ENCODE results near the gene TMEM191C. TPM values are rescaled to one million over a fixed set of nuclear protein-coding genes. Genes with fewer than 3 reads are reported as not detected.
"Not testable (repeated sequence)": the region's sequence is repeated elsewhere in the genome, so short reads cannot be mapped to it uniquely, and the experiment has no call there.

Gene TMEM191C
- total and polyA plus RNA-seq, 10 donors, result 0.94 to 6.6 (median 2.9) TPM

DNA sequence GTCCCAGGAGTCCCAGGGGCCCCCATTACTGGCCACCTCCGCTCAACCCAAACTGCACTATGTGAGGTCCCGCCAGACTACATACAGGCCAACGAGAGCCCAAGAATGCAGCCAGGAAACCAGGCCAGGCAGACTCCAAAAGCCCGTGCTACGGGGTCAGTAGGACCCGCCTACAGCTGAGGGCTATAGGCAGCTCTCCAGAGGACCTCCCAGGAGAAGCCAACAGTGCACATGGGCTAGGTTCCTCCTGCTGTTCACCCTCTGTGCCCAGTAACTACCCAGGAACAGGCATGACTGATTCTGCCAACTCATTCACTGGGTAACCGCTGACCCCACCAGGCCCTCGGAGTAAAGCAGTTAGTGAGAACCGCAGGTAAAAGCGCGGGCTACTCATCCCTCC lies 44.8 kb downstream of the TMEM191C start:
- H3K27me3 ChIP-seq (replicated peaks in 1 of 7); H3K4me1 ChIP-seq; H3K9me3 ChIP-seq; H3K36me3 ChIP-seq; H3K4me3 ChIP-seq; DNase-seq; intact Hi-C loops (cut with DNase I; ENCODE audit: low total_unique reads); H3K27ac ChIP-seq: not testable (repeated sequence)
- 67 to 100% (median 80%) methylated on average over 2 to 5 of the region's 11 CpGs for WGBS, 5 donors

DNA sequence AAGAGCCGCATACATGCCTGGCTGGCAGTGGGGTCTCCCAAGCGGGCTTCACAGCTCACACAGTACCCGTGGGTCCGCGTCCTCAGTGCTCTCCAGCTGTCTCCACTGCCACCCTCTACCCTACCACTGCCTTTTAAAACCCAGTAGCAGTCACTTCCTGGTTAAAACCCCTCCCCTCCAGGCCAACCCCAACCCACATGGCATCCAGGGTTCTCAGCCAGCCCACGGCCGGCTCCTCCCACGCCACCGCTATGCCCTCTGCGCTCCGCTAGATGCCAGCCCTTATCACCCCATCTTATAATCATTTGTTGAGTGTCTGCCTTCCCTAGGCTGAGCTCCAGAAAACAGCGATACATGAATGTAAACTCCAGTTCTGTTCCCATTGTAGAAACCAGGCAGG lies 46.9 kb downstream of the TMEM191C start:
- H3K27me3 ChIP-seq (replicated peaks in 1 of 7); H3K36me3 ChIP-seq; H3K4me3 ChIP-seq; DNase-seq; H3K4me1 ChIP-seq; H3K9me3 ChIP-seq; H3K27ac ChIP-seq; intact Hi-C loops (cut with DNase I; ENCODE audit: low total_unique reads): not testable (repeated sequence)
- 0 to 20% methylated on average over 1 of the region's 12 CpGs; no CpG with 5 or more reads in 3 of the 5 donors for WGBS, 5 donors

DNA sequence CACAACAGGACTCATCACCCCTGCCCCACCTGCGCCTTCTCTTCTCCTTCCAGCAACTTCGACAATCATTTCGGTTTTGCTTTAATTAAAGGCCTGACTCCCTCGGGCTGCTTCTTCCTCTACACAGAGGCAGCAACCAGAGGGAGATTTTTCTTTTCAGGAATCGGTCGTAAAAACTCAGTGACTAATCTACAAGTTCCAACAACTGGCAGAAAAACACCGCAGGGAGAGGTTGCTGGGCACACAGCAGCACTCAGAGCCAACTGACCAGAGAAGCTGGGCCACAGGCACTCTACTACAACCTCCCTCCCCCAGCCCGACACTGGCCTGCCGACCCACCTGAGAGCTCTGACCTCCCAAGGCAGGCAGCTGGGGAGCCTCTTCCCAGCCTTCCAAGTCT lies 48.0 kb downstream of the TMEM191C start:
- H3K4me1 ChIP-seq; intact Hi-C loops (cut with DNase I; ENCODE audit: low total_unique reads); H3K4me3 ChIP-seq; H3K36me3 ChIP-seq; H3K27me3 ChIP-seq (replicated peaks in 1 of 7); H3K9me3 ChIP-seq; H3K27ac ChIP-seq; DNase-seq: not testable (repeated sequence)
- no CpG with 5 or more reads among the region's 9 CpGs for WGBS, 5 donors

DNA sequence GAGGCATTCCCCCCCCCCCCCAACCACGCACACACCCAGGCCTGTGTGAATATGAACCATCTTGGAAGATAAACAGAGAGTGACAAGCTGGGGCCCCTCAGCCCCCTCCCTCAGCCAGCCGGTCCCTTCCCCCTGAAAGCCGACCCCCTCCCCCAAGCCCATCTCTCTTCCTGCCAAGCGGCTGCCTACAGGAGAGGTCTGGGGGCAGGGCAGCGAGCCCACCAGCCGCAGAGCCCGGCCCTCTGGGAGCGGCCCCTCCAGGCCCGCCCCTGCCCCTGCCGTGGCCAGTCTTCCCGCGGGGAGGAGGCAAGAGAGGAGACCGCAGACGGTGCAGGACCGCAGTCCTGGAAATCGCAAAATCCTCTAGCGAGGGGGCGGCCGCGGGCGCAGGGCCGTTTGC lies 49.3 kb downstream of the TMEM191C start:
- H3K36me3 ChIP-seq; H3K4me1 ChIP-seq; H3K27ac ChIP-seq; H3K27me3 ChIP-seq (replicated peaks in 1 of 7); DNase-seq; intact Hi-C loops (cut with DNase I; ENCODE audit: low total_unique reads); H3K9me3 ChIP-seq: not testable (repeated sequence)
- H3K4me3 ChIP-seq, result peak overlapping the region in 1 of 8 donors; percentile 22
- WGBS, 5 donors, result no CpG with 5 or more reads among the region's 22 CpGs

DNA sequence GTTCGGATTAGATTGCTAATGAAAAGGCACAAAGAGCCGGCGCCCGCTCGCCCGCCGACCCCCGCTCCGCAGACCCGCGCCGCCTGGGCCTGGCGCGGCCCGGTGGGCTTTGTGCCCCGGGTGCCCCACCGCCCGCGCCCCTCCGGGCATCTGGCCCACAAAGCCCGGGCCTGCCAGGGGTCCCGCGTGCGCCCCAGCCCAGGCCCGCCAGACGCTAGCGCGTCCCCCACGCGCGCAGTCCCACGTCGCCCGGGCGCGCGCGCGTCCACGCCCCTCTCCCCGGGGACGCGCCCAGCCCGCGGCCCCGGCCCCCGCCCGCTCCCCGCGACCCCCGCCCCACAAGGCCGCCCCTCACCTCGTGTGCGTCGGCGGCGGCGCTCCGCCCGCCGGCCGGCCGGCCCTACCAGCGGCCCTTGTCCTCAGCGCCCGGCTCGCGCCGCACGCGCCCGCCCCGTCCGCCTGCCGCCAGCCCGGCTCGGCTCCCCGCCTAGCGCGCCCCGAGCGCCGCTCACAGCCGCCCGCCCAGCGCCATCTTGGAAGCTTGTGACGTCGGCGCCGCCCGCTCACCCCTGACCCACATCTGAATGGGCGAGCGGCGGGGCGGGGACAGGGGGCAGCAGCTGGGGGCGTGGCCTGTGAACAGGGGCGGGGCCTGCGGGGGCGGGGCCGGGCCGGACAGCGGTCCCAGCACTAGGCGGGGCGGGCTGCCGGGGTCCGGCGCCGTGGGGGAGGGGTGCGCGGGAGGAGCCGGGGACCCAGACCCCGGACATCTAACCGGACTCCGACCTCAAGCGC lies 50.0 kb downstream of the TMEM191C start:
- DNase-seq, result not testable (repeated sequence)
- peak in 1 of 3 donors; percentile 45 for TF ChIP-seq POLR2AphosphoS5 (IDR thresholded peaks at IDR 0.05)

More for the DNA sequence above, 50.0 kb downstream of the TMEM191C start:
- H3K36me3 ChIP-seq; H3K27me3 ChIP-seq (replicated peaks in 1 of 7); H3K9me3 ChIP-seq; H3K27ac ChIP-seq; H3K4me1 ChIP-seq; intact Hi-C loops (cut with DNase I; ENCODE audit: low total_unique reads): not testable (repeated sequence)
- peak overlapping the region in 1 of 8 donors; percentile 22 for H3K4me3 ChIP-seq
- no CpG with 5 or more reads among the region's 115 CpGs for WGBS, 5 donors

Other genes starting within 250 kb of the TMEM191C start
- gene RIMBP3B, start 83.6 kb upstream of the TMEM191C start, total RNA-seq, result 1 to 10 TPM in 1 of 7 donors, under 1 TPM in 4, not detected in 2; 0.34 to 1.1 (median 0.69) TPM
- gene RIMBP3B, start 83.6 kb upstream of the TMEM191C start, polyA plus RNA-seq, result under 1 TPM; 0.07 to 0.44 (median 0.10) TPM
- gene HIC2, start 50.0 kb upstream of the TMEM191C start, total RNA-seq, result 1 to 10 TPM; 5.0 to 7.6 (median 6.3) TPM
- gene HIC2, start 50.0 kb upstream of the TMEM191C start, polyA plus RNA-seq, result 1 to 10 TPM in 1 of 3 donors, under 1 TPM in 2; 0.67 to 2.5 (median 0.74) TPM
- gene RIMBP3C, start 84.1 kb downstream of the TMEM191C start, total RNA-seq, result 1 to 10 TPM in 2 of 7 donors, under 1 TPM in 3, not detected in 2; 0.34 to 2.0 (median 0.83) TPM
- under 1 TPM; 0.03 to 0.19 (median 0.13) TPM for gene RIMBP3C, start 84.1 kb downstream of the TMEM191C start, polyA plus RNA-seq
- gene UBE2L3, start 100.3 kb downstream of the TMEM191C start, total RNA-seq, result 10 to 100 TPM; 36.8 to 69.3 (median 44.3) TPM
- gene UBE2L3, start 100.3 kb downstream of the TMEM191C start, polyA plus RNA-seq, result 10 to 100 TPM; 36.2 to 55.6 (median 46.2) TPM
- gene YDJC, start 162.6 kb downstream of the TMEM191C start, total RNA-seq, result 10 to 100 TPM; 19.0 to 35.0 (median 23.8) TPM
- gene YDJC, start 162.6 kb downstream of the TMEM191C start, polyA plus RNA-seq, result 10 to 100 TPM; 41.0 to 54.3 (median 44.6) TPM
- under 1 TPM; 0.24 to 0.66 (median 0.51) TPM for gene CCDC116, start 165.4 kb downstream of the TMEM191C start, total RNA-seq
- under 1 TPM; 0.45 to 0.63 (median 0.47) TPM for gene CCDC116, start 165.4 kb downstream of the TMEM191C start, polyA plus RNA-seq
- 10 to 100 TPM; 27.9 to 51.9 (median 36.0) TPM for gene SDF2L1, start 174.9 kb downstream of the TMEM191C start, total RNA-seq
- gene SDF2L1, start 174.9 kb downstream of the TMEM191C start, polyA plus RNA-seq, result 10 to 100 TPM; 16.6 to 43.9 (median 32.9) TPM
- gene PPIL2, start 198.6 kb downstream of the TMEM191C start, total RNA-seq, result 10 to 100 TPM; 43.2 to 71.5 (median 54.9) TPM
- gene PPIL2, start 198.6 kb downstream of the TMEM191C start, polyA plus RNA-seq, result 10 to 100 TPM; 23.7 to 51.8 (median 39.1) TPM